ENCODE results near the gene TP53I13.

DNA sequence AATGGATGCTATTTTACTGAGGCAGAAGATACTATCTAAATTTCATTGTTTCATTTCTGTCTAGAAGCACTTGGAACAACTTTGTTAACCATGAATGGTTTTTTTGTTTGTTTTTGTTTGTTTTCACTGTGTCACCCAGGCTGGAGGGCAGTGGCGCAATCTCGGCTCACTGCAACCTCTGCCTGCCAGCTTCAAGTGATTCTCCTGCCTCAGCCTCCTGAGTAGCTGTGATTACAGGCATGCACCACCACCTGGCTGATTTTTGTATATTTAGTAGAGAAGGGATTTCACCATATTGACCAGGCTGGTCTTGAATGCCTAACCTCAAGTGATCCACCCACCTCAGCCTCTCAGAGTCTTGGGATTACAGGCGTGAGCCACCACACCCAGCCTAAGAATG, 42.2 kb upstream of the TP53I13 start:
- TF ChIP-seq POLR2AphosphoS5 (IDR thresholded peaks at IDR 0.05; ENCODE audit: low read depth, low read length) = no peak
- no peak for TF ChIP-seq TAF1 (IDR thresholded peaks at IDR 0.05; ENCODE audit: borderline replicate concordance, low read depth, low read length)
- TF ChIP-seq POLR2A (IDR thresholded peaks at IDR 0.05; ENCODE audit: low read depth, low read length) = no peak
